Upper lobe of left lung (tissue), 6 donors: ENCODE results near the gene SAMMSON. TPM values are rescaled to one million over a fixed set of nuclear protein-coding genes. Genes with fewer than 3 reads are reported as not detected.

ENCODE experiments used
- ATAC-seq, 2 donors: fragments of 200-7000 bp; cut with Tn5 transposase; one replicate each; pipeline ENCODE4 v1.9.1; 2022; ENCODE audit warnings: mild to moderate bottlenecking in 2 of 2, moderate library complexity in 2 of 2; ENCODE audit not compliant: low FRiP score in 2 of 2
- DNase-seq, 2 donors: peaks; one replicate each; pipeline ENCODE4 v3.0.0-alpha.2; 2019 to 2020
- H3K27ac ChIP-seq, 4 donors: fragments of 200-600 bp; sonication (generic); one replicate each; pipeline ENCODE4 v1.5.1; 2016 to 2019
- H3K27me3 ChIP-seq, 4 donors: fragments of 200-600 bp; sonication (generic); one replicate each; pipeline ENCODE4 v1.5.1; 2017 to 2019
- H3K36me3 ChIP-seq, 4 donors: fragments of 200-600 bp; sonication (generic); one replicate each; pipeline ENCODE4 v1.5.1; 2016 to 2019
- H3K4me1 ChIP-seq, 4 donors: fragments of 200-600 bp; sonication (generic); one replicate each; pipeline ENCODE4 v1.5.1; 2018 to 2019
- H3K4me3 ChIP-seq, 4 donors: fragments of 200-600 bp; sonication (generic); one replicate each; pipeline ENCODE4 v1.5.1; 2017 to 2019; ENCODE audit warnings: mild to moderate bottlenecking in 2 of 4, moderate library complexity in 1 of 4
- H3K9me3 ChIP-seq, 4 donors: fragments of 200-600 bp; sonication (generic); one replicate each; pipeline ENCODE4 v1.5.1; 2018 to 2019
- CTCF ChIP-seq, 6 experiments: fragments of 450-650 bp in 4 of 6; fragments of 200-600 bp in 2 of 6; sonication (generic) in 2 of 6; IDR thresholded peaks; one replicate each; pipeline ENCODE4 v1.5.1; 2016 to 2019; ENCODE audit warnings: antibody characterized with exemption in 6 of 6
- EP300 ChIP-seq, 4 donors: sonication (generic); formaldehyde crosslinking; IDR thresholded peaks; one replicate each; pipeline ENCODE4 v1.5.1; 2017; ENCODE audit warnings: antibody characterized with exemption in 4 of 4, control low read depth in 2 of 4
- POLR2A ChIP-seq, 4 donors: fragments of 450-650 bp; IDR thresholded peaks; one replicate each; pipeline ENCODE4 v1.5.1; 2016 to 2017; ENCODE audit warnings: antibody characterized with exemption in 4 of 4, mild to moderate bottlenecking in 2 of 4
- POLR2AphosphoS5 ChIP-seq, 2 donors: sonication (generic); formaldehyde crosslinking; IDR thresholded peaks; one replicate each; pipeline ENCODE4 v1.5.1; 2017; ENCODE audit warnings: antibody characterized with exemption in 2 of 2
- WGBS, 2 donors: methylation state at CpG; one replicate each; pipeline ENCODE4 v1.1.5; 2017 to 2018; 5-methylcytosine and 5-hydroxymethylcytosine counted together
- total RNA-seq, 6 donors: library from RNA; depleted of rRNA in 4 of 6; stranded (reverse); fragments of >200 nt in 4 of 6; gene quantifications; one replicate each; pipeline versions ENCODE4 v1.1.0 to v1.2.1, GENCODE V29; 2016 to 2021
- donor health status: DM: no; HTN: no; CAD: no; lungs with moderate emphysema.
- donor health status: DM: no; HTN: yes; CAD: no; lungs with severe emphysema.

Gene SAMMSON
- total RNA-seq, 6 donors from 2014 or later, result 0.30 TPM; not detected in 5

DNA sequence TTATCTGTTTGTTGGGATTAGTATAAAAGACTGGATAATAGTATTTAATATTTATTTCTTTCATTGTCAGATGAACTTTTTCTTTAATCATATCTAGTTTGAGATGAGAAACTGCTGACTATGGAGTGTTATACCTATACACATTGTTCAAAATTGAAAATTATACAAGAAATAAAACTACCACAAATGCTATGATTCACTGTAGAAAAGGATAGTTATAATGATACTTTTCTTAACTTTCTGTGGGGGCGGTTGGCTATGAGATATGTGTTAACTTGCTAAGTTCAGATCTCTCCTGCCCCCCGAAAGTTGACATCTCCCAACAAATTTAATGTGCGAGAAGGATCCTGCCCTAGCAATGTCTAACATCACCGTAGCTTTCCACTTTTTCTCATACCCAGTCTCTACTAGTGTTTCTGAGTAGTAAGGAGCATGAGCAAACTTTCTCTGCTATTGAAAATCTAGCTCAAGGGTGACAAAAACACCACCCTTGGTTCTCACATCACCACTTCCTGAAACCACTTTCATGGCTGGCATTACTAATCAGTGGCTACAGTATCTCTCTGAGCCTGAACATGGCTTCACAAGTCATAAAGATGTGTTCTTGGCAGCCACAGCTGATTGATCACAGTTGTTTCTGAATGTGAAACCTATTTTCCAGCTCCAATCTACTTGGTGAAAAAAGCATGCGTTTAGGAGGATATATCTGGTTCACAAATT, 15.8 kb upstream of the SAMMSON start:
- Histone ChIP-seq H3K27ac (no peak overlapping the region), H3K36me3 (no peaks in the 10 kb centered on the region), H3K27me3 (no peaks in the 10 kb centered on the region), H3K4me1 (no peaks in the 10 kb centered on the region), H3K4me3 (no peak overlapping the region), H3K9me3 (peaks cover under 1 to 8% (median 4%) of the 10 kb centered on the region in 4 donors)
- 81 to 92% methylated on average over 5 of the region's 5 CpGs for WGBS, 2 donors
- DNase-seq (no peak), ATAC-seq (peak in 1 of 2 donors; percentile 56)
- TF ChIP-seq EP300 (IDR thresholded peaks at IDR 0.05) (no peak), CTCF (IDR thresholded peaks at IDR 0.05) (no peak), POLR2A (IDR thresholded peaks at IDR 0.05) (no peak), POLR2AphosphoS5 (IDR thresholded peaks at IDR 0.05) (no peak)

- H3K27me3 ChIP-seq, result no peaks in the 10 kb centered on the region
- H3K27ac ChIP-seq, result no peak overlapping the region
- H3K36me3 ChIP-seq, result no peaks in the 10 kb centered on the region
- no peak overlapping the region for H3K4me3 ChIP-seq
- no peaks in the 10 kb centered on the region for H3K4me1 ChIP-seq
- H3K9me3 ChIP-seq, result no peaks in the 10 kb centered on the region
- no peak for ATAC-seq
- WGBS, 2 donors, result 69 to 78% methylated on average over 4 of the region's 4 CpGs
- no peak for TF ChIP-seq CTCF (IDR thresholded peaks at IDR 0.05)
- no peak for TF ChIP-seq POLR2AphosphoS5 (IDR thresholded peaks at IDR 0.05)
- no peak for TF ChIP-seq POLR2A (IDR thresholded peaks at IDR 0.05)
- no peak for TF ChIP-seq EP300 (IDR thresholded peaks at IDR 0.05)
- DNase-seq, result no peak
These were observed 14.3 kb upstream of the SAMMSON start for GRCh38 chr3:69985266-69985665.

DNA sequence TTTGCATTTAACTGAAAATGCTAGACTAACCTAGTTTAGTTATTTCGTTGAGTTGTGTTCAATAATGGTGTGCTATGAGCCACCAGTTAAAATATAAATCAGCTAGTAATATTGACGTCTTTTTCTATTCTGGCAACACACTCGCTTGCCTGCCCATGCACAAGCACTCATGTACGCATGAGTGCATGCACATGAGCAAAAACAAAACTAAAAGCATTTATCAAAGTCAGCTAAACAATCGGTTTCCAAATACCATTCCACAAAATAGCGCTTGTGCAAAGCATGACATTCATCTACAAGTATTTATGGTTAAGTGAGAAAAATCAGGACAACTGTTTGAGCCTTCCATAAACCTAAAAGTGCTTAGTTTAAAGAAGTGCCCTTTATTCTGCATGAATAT, 13.1 kb upstream of the SAMMSON start:
- no peaks in the 10 kb centered on the region for H3K27me3 ChIP-seq
- H3K27ac ChIP-seq, result no peak overlapping the region
- no peaks in the 10 kb centered on the region for H3K36me3 ChIP-seq
- DNase-seq (no peak), ATAC-seq (no peak)
- no peaks in the 10 kb centered on the region for H3K4me1 ChIP-seq
- no peak overlapping the region for H3K4me3 ChIP-seq
- 80 to 85% methylated on average over 6 of the region's 6 CpGs for WGBS, 2 donors
- TF ChIP-seq POLR2A (IDR thresholded peaks at IDR 0.05) (no peak), POLR2AphosphoS5 (IDR thresholded peaks at IDR 0.05) (no peak), CTCF (IDR thresholded peaks at IDR 0.05) (no peak), EP300 (IDR thresholded peaks at IDR 0.05) (no peak)
- no peaks in the 10 kb centered on the region for H3K9me3 ChIP-seq

DNA sequence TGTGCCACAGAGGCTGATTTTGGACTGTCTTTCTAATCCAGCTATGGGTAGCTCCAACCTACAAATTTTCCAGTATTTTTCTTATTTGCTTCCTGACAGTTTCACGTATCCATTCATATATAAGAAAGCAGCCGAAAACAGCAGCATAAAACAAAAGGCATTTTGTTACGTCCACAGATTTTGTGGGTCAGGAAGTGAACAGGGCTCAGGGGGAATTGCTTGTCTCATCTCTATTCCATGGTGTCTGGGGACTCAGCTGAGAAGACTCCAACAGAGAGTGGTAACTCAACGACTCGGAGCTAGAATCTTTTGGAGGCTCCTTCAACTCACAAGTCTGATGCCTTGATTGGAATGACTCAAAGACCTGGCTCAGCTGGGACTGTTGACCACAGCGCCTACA, 11.7 kb upstream of the SAMMSON start:
- Histone ChIP-seq H3K27ac (no peak overlapping the region), H3K27me3 (no peaks in the 10 kb centered on the region), H3K4me1 (no peaks in the 10 kb centered on the region), H3K9me3 (no peaks in the 10 kb centered on the region), H3K4me3 (no peak overlapping the region), H3K36me3 (no peaks in the 10 kb centered on the region)
- TF ChIP-seq POLR2AphosphoS5 (IDR thresholded peaks at IDR 0.05), result no peak
- TF ChIP-seq EP300 (IDR thresholded peaks at IDR 0.05), result no peak
- TF ChIP-seq CTCF (IDR thresholded peaks at IDR 0.05), result no peak
- TF ChIP-seq POLR2A (IDR thresholded peaks at IDR 0.05), result no peak
- ATAC-seq, result no peak
- WGBS, 2 donors, result 83 to 88% methylated on average over 6 of the region's 6 CpGs
- DNase-seq, result no peak

- H3K4me3 ChIP-seq, result no peak overlapping the region
- H3K9me3 ChIP-seq, result no peaks in the 10 kb centered on the region
- no peaks in the 10 kb centered on the region for H3K36me3 ChIP-seq
- ATAC-seq, result no peak
- no peak for TF ChIP-seq POLR2AphosphoS5 (IDR thresholded peaks at IDR 0.05)
- TF ChIP-seq EP300 (IDR thresholded peaks at IDR 0.05), result no peak
- TF ChIP-seq CTCF (IDR thresholded peaks at IDR 0.05), result no peak
- no peak for TF ChIP-seq POLR2A (IDR thresholded peaks at IDR 0.05)
- H3K4me1 ChIP-seq, result peaks cover 0 to 4% (median 0%) of the 10 kb centered on the region in 4 donors
- WGBS, 2 donors, result 81 to 93% methylated on average over 4 of the region's 4 CpGs
- no peak overlapping the region for H3K27ac ChIP-seq
- no peaks in the 10 kb centered on the region for H3K27me3 ChIP-seq
- no peak for DNase-seq
These were observed 5.8 kb upstream of the SAMMSON start for GRCh38 chr3:69993757-69994156.
